CD1c-positive myeloid dendritic cell (primary cell): ENCODE measurements around the gene LRRC56.

ENCODE experiments used
- DNase-seq: peaks from one replicate; pipeline ENCODE4 v3.0.0-alpha.2; 2016; ENCODE audit errors: extremely low spot score

Gene LRRC56

GRCh38 chr11:598005-598680 is 60.8 kb downstream of the LRRC56 start:
- no peak for DNase-seq

GRCh38 chr11:601573-602245 is 64.4 kb downstream of the LRRC56 start:
- no peak for DNase-seq

- DNase-seq: no peak
Measured at GRCh38 chr11:603154-603553, 65.8 kb downstream of the LRRC56 start.
